Upper lobe of left lung (tissue), 6 donors: Measurements from ENCODE around the gene UACA. TPM values are rescaled to one million over a fixed set of nuclear protein-coding genes. Genes with fewer than 3 reads are reported as not detected.

Experiments
- ATAC-seq, 2 donors: fragments of 200-7000 bp; cut with Tn5 transposase; one replicate each; pipeline ENCODE4 v1.9.1; 2022; ENCODE audit warnings: mild to moderate bottlenecking in 2 of 2, moderate library complexity in 2 of 2; ENCODE audit not compliant: low FRiP score in 2 of 2
- DNase-seq, 2 donors: peaks; one replicate each; pipeline ENCODE4 v3.0.0-alpha.2; 2019 to 2020
- H3K27ac ChIP-seq, 4 donors: fragments of 200-600 bp; sonication (generic); one replicate each; pipeline ENCODE4 v1.5.1; 2016 to 2019
- H3K27me3 ChIP-seq, 4 donors: fragments of 200-600 bp; sonication (generic); one replicate each; pipeline ENCODE4 v1.5.1; 2017 to 2019
- H3K36me3 ChIP-seq, 4 donors: fragments of 200-600 bp; sonication (generic); one replicate each; pipeline ENCODE4 v1.5.1; 2016 to 2019
- H3K4me1 ChIP-seq, 4 donors: fragments of 200-600 bp; sonication (generic); one replicate each; pipeline ENCODE4 v1.5.1; 2018 to 2019
- H3K4me3 ChIP-seq, 4 donors: fragments of 200-600 bp; sonication (generic); one replicate each; pipeline ENCODE4 v1.5.1; 2017 to 2019; ENCODE audit warnings: mild to moderate bottlenecking in 2 of 4, moderate library complexity in 1 of 4
- H3K9me3 ChIP-seq, 4 donors: fragments of 200-600 bp; sonication (generic); one replicate each; pipeline ENCODE4 v1.5.1; 2018 to 2019
- CTCF ChIP-seq, 6 experiments: fragments of 450-650 bp in 4 of 6; fragments of 200-600 bp in 2 of 6; sonication (generic) in 2 of 6; IDR thresholded peaks; one replicate each; pipeline ENCODE4 v1.5.1; 2016 to 2019; ENCODE audit warnings: antibody characterized with exemption in 6 of 6
- EP300 ChIP-seq, 4 donors: sonication (generic); formaldehyde crosslinking; IDR thresholded peaks; one replicate each; pipeline ENCODE4 v1.5.1; 2017; ENCODE audit warnings: antibody characterized with exemption in 4 of 4, control low read depth in 2 of 4
- POLR2A ChIP-seq, 4 donors: fragments of 450-650 bp; IDR thresholded peaks; one replicate each; pipeline ENCODE4 v1.5.1; 2016 to 2017; ENCODE audit warnings: antibody characterized with exemption in 4 of 4, mild to moderate bottlenecking in 2 of 4
- POLR2AphosphoS5 ChIP-seq, 2 donors: sonication (generic); formaldehyde crosslinking; IDR thresholded peaks; one replicate each; pipeline ENCODE4 v1.5.1; 2017; ENCODE audit warnings: antibody characterized with exemption in 2 of 2
- WGBS, 2 donors: methylation state at CpG; one replicate each; pipeline ENCODE4 v1.1.5; 2017 to 2018; 5-methylcytosine and 5-hydroxymethylcytosine counted together
- total RNA-seq, 6 donors: library from RNA; depleted of rRNA in 4 of 6; stranded (reverse); fragments of >200 nt in 4 of 6; gene quantifications; one replicate each; pipeline versions ENCODE4 v1.1.0 to v1.2.1, GENCODE V29; 2016 to 2021
- donor health status: DM: no; HTN: no; CAD: no; lungs with moderate emphysema.
- donor health status: DM: no; HTN: yes; CAD: no; lungs with severe emphysema.

Gene UACA
- total RNA-seq, 6 donors from 2014 or later = 23.9 to 83.8 (median 39.0) TPM

- Histone ChIP-seq H3K4me1 (peaks cover 18 to 24% (median 18%) of the 10 kb centered on the region in 4 donors), H3K4me3 (no peak overlapping the region), H3K36me3 (no peaks in the 10 kb centered on the region), H3K9me3 (no peaks in the 10 kb centered on the region), H3K27ac (no peak overlapping the region), H3K27me3 (no peaks in the 10 kb centered on the region)
- 83 to 92% methylated on average over 5 of the region's 5 CpGs for WGBS, 2 donors
- no peak for DNase-seq
- no peak for TF ChIP-seq CTCF (IDR thresholded peaks at IDR 0.05)
- no peak for TF ChIP-seq EP300 (IDR thresholded peaks at IDR 0.05)
- TF ChIP-seq POLR2A (IDR thresholded peaks at IDR 0.05) = no peak
- TF ChIP-seq POLR2AphosphoS5 (IDR thresholded peaks at IDR 0.05) = no peak
- no peak for ATAC-seq
These were observed 34.1 kb upstream of the UACA start for GRCh38 chr15:70797464-70797863.

- H3K4me1 ChIP-seq = peaks cover 18 to 24% (median 18%) of the 10 kb centered on the region in 4 donors
These were observed 33.4 kb upstream of the UACA start for GRCh38 chr15:70796516-70797310.

GRCh38 chr15:70795311-70795665 lies 31.9 kb upstream of the UACA start:
- H3K27me3 ChIP-seq = no peaks in the 10 kb centered on the region
- no peaks in the 10 kb centered on the region for H3K36me3 ChIP-seq
- DNase-seq = no peak
- H3K4me3 ChIP-seq = no peak overlapping the region
- no peaks in the 10 kb centered on the region for H3K9me3 ChIP-seq
- TF ChIP-seq CTCF (IDR thresholded peaks at IDR 0.05) (no peak), EP300 (IDR thresholded peaks at IDR 0.05) (no peak), POLR2A (IDR thresholded peaks at IDR 0.05) (no peak), POLR2AphosphoS5 (IDR thresholded peaks at IDR 0.05) (no peak)
- H3K27ac ChIP-seq = peak overlapping the region; percentile 20 to 68 (median 53)
- peak in 1 of 2 donors; percentile 86 for ATAC-seq
- 72 to 85% methylated on average over 2 of the region's 2 CpGs for WGBS, 2 donors
- H3K4me1 ChIP-seq = peaks cover 9 to 14% (median 11%) of the 10 kb centered on the region in 4 donors

More at GRCh38 chr15:70796516-70797310, 33.4 kb upstream of the UACA start:
- H3K36me3 ChIP-seq = no peaks in the 10 kb centered on the region
- H3K27ac ChIP-seq = no peak overlapping the region
- H3K27me3 ChIP-seq = no peaks in the 10 kb centered on the region
- DNase-seq (peak in 1 of 2 donors; percentile 56), ATAC-seq (no peak)
- WGBS, 2 donors = 90 to 93% methylated on average over 10 to 14 of the region's 14 CpGs
- H3K9me3 ChIP-seq = no peaks in the 10 kb centered on the region
- TF ChIP-seq POLR2A (IDR thresholded peaks at IDR 0.05) (no peak), CTCF (IDR thresholded peaks at IDR 0.05) (no peak), POLR2AphosphoS5 (IDR thresholded peaks at IDR 0.05) (no peak), EP300 (IDR thresholded peaks at IDR 0.05) (no peak)
- no peak overlapping the region for H3K4me3 ChIP-seq

GRCh38 chr15:70794596-70795310 lies 31.4 kb upstream of the UACA start:
- Histone ChIP-seq H3K4me3 (no peak overlapping the region), H3K4me1 (peaks cover 4 to 8% (median 7%) of the 10 kb centered on the region in 4 donors), H3K36me3 (no peaks in the 10 kb centered on the region), H3K27me3 (no peaks in the 10 kb centered on the region), H3K9me3 (no peaks in the 10 kb centered on the region), H3K27ac (peak overlapping the region; percentile 20 to 68 (median 53))
- DNase-seq (no peak), ATAC-seq (peak in 1 of 2 donors; percentile 30)
- TF ChIP-seq CTCF (IDR thresholded peaks at IDR 0.05) (no peak), POLR2A (IDR thresholded peaks at IDR 0.05) (no peak), POLR2AphosphoS5 (IDR thresholded peaks at IDR 0.05) (no peak), EP300 (IDR thresholded peaks at IDR 0.05) (no peak)
- WGBS, 2 donors = 80 to 91% methylated on average over 12 of the region's 12 CpGs
